Gastroesophageal sphincter (tissue), 4 donors: ENCODE data around the gene NFIX. TPM values are rescaled to one million over a fixed set of nuclear protein-coding genes. Genes with fewer than 3 reads are reported as not detected.
A peak's percentile ranks its signal among the peaks of the same experiment; 100 is the strongest.
"Not testable (repeated sequence)": the region's sequence is repeated elsewhere in the genome, so short reads cannot be mapped to it uniquely, and the experiment has no call there.

Experiments
- ATAC-seq: fragments of 150-250 bp; one replicate; pipeline ENCODE4 v1.9.1; 2016; ENCODE audit warnings: mild to moderate bottlenecking, moderate library complexity
- H3K27ac ChIP-seq, 4 donors: fragments of 200-600 bp; sonication (generic) in 3 of 4; 1 replicate in 3 of 4; 2 replicates in 1 of 4; pipeline ENCODE4 v1.5.1; 2016 to 2019
- H3K27me3 ChIP-seq: fragments of 200-600 bp; sonication (generic); one replicate; pipeline ENCODE4 v1.5.1; 2019
- H3K36me3 ChIP-seq, 2 donors: fragments of 200-600 bp; sonication (generic); one replicate each; pipeline ENCODE4 v1.5.1; 2019; ENCODE audit warnings: control low read depth in 1 of 2
- H3K4me1 ChIP-seq, 3 donors: fragments of 200-600 bp; sonication (generic); 1 replicate in 2 of 3; 2 replicates in 1 of 3; pipeline ENCODE4 v1.5.1; 2016 to 2019; ENCODE audit warnings: control low read depth in 2 of 3
- H3K4me3 ChIP-seq, 2 donors: fragments of 200-600 bp; sonication (generic); one replicate each; pipeline ENCODE4 v1.5.1; 2019; ENCODE audit warnings: mild to moderate bottlenecking in 1 of 2, moderate library complexity in 1 of 2
- H3K9me3 ChIP-seq, 3 donors: fragments of 200-600 bp; sonication (generic); one replicate each; pipeline ENCODE4 v1.5.1; 2017 to 2019; ENCODE audit warnings: control low read depth in 2 of 3
- CTCF ChIP-seq, 4 experiments: fragments of 200-600 bp in 2 of 4; fragments of 450-650 bp in 2 of 4; sonication (generic) in 1 of 4; IDR thresholded peaks; one replicate each; pipeline ENCODE4 v1.5.1; 2017 to 2019; ENCODE audit warnings: antibody characterized with exemption in 4 of 4, mild to moderate bottlenecking in 2 of 4, moderate library complexity in 2 of 4
- EP300 ChIP-seq: sonication (generic); formaldehyde crosslinking; IDR thresholded peaks from one replicate; pipeline ENCODE4 v1.6.1; 2017; ENCODE audit warnings: antibody characterized with exemption, mild to moderate bottlenecking
- POLR2A ChIP-seq, 2 donors: fragments of 450-650 bp; IDR thresholded peaks; one replicate each; pipeline ENCODE4 v1.6.1; 2017; ENCODE audit warnings: antibody characterized with exemption in 2 of 2, mild to moderate bottlenecking in 2 of 2, moderate library complexity in 1 of 2
- POLR2AphosphoS5 ChIP-seq: sonication (generic); formaldehyde crosslinking; IDR thresholded peaks from one replicate; pipeline ENCODE4 v1.6.1; 2017; ENCODE audit warnings: antibody characterized with exemption
- WGBS, 2 donors: methylation state at CpG; one replicate each; pipeline ENCODE4 v1.1.5; 2018; ENCODE audit warnings: low coverage in 1 of 2; 5-methylcytosine and 5-hydroxymethylcytosine counted together
- total RNA-seq, 4 donors: library from RNA; depleted of rRNA; stranded (reverse); fragments of >200 nt; gene quantifications; one replicate each; pipeline ENCODE4 v1.1.0, GENCODE V29; 2016

The NFIX gene
- total RNA-seq, 4 donors from 2014 or later: 44.7 to 145 (median 72.4) TPM

GRCh38 chr19:12946731-12947496, 48.4 kb upstream of the NFIX start:
- TF ChIP-seq POLR2AphosphoS5 (no peak), EP300 (no peak), CTCF (IDR thresholded peaks at IDR 0.05) (no peak), POLR2A (IDR thresholded peaks at IDR 0.05) (no peak)
- H3K27ac ChIP-seq: peak overlapping the region in 3 of 4 donors; percentile 94 to 97 (median 96)
- no peaks in the 10 kb centered on the region for H3K9me3 ChIP-seq
- H3K4me3 ChIP-seq: peak overlapping the region; percentile 96 to 99
- H3K36me3 ChIP-seq: peaks cover 0 to 75% of the 10 kb centered on the region in 2 donors
- no peaks in the 10 kb centered on the region for H3K27me3 ChIP-seq
- 51 to 62% methylated on average over 9 to 14 of the region's 14 CpGs for WGBS, 2 donors
- no peak for ATAC-seq
- H3K4me1 ChIP-seq: peaks cover 0 to 66% (median 13%) of the 10 kb centered on the region in 3 donors

DNA sequence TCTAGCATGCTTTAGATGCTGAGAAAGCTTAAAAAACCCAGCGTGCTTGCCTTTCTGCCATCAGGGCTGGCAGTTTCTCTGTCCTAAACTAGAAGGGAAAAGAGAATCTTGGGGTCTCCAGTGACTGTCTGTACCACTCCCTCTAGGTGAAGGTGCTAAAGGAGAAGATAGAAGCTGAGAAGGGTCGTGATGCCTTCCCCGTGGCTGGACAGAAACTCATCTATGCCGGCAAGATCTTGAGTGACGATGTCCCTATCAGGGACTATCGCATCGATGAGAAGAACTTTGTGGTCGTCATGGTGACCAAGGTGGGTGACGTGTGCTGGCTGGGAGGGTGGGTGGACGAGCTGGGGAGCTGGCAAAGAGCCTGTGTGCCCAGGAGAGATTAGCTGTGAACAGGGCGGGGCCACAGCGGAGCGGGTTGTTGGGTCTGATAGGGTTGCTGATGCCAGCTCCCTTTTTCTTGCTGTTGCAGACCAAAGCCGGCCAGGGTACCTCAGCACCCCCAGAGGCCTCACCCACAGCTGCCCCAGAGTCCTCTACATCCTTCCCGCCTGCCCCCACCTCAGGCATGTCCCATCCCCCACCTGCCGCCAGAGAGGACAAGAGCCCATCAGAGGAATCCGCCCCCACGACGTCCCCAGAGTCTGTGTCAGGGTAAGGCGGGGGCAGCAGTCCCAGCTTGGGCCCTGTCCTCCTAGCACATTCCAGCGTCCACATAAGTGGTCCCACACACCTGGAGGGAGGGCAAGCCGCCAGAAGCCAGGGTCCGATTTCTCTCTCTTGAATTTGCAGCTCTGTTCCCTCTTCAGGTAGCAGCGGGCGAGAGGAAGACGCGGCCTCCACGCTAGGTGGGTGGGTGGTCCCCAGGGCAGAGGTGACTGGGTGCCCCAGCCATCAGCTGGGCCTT, 47.3 kb upstream of the NFIX start:
- Histone ChIP-seq H3K27me3 (no peaks in the 10 kb centered on the region), H3K27ac (no peak overlapping the region), H3K36me3 (peaks cover 0 to 75% of the 10 kb centered on the region in 2 donors), H3K4me1 (peaks cover 0 to 66% (median 13%) of the 10 kb centered on the region in 3 donors), H3K9me3 (no peaks in the 10 kb centered on the region), H3K4me3 (no peak overlapping the region)
- WGBS, 2 donors: 68 to 78% methylated on average over 12 to 13 of the region's 28 CpGs
- TF ChIP-seq POLR2A (IDR thresholded peaks at IDR 0.05) (no peak), POLR2AphosphoS5 (no peak), CTCF (IDR thresholded peaks at IDR 0.05) (no peak), EP300 (no peak)
- no peak for ATAC-seq

DNA sequence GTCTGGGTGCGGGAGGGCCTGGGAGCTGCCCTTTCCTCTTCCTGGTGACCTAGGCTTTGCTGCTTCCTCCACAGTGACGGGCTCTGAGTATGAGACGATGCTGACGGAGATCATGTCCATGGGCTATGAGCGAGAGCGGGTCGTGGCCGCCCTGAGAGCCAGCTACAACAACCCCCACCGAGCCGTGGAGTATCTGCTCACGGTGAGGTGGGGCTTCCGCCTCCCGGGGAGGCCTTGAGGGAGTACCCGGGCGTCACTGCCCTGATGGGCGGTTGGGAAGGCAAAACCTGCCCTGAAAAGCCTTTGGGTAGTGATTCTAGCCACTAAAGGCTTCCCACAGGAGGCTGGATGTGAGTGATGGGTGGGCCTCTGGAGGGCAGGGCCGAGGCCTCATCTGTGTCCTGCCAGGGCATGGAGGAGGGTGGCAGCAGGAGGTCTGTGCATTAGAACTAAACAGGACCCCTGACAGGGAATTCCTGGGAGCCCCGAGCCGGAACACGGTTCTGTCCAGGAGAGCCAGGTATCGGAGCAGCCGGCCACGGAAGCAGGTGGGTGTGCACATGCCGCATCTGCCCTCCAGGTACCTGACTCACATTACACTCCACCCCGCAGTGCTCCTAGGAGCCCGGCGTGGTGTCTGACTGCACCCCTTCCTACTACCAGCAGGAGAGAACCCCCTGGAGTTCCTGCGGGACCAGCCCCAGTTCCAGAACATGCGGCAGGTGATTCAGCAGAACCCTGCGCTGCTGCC, 46.5 kb upstream of the NFIX start:
- ATAC-seq: no peak
- Histone ChIP-seq H3K9me3 (no peaks in the 10 kb centered on the region), H3K36me3 (peaks cover 0 to 75% of the 10 kb centered on the region in 2 donors), H3K27ac (no peak overlapping the region), H3K4me1 (peaks cover 0 to 66% (median 16%) of the 10 kb centered on the region in 3 donors), H3K27me3 (no peaks in the 10 kb centered on the region), H3K4me3 (no peak overlapping the region)
- WGBS, 2 donors: no CpG with 5 or more reads among the region's 30 CpGs
- TF ChIP-seq POLR2A (IDR thresholded peaks at IDR 0.05): no peak

GRCh38 chr19:12949363-12950283, 45.7 kb upstream of the NFIX start:
- TF ChIP-seq POLR2AphosphoS5 (no peak), POLR2A (IDR thresholded peaks at IDR 0.05) (no peak), EP300 (no peak), CTCF (IDR thresholded peaks at IDR 0.05) (no peak)
- Histone ChIP-seq H3K27me3 (no peaks in the 10 kb centered on the region), H3K4me3 (no peak overlapping the region), H3K36me3 (peaks cover 0 to 75% of the 10 kb centered on the region in 2 donors), H3K9me3 (no peaks in the 10 kb centered on the region), H3K27ac (no peak overlapping the region), H3K4me1 (peaks cover 0 to 66% (median 24%) of the 10 kb centered on the region in 3 donors)
- 69 to 78% methylated on average over 4 to 9 of the region's 16 CpGs for WGBS, 2 donors
- no peak for ATAC-seq

DNA sequence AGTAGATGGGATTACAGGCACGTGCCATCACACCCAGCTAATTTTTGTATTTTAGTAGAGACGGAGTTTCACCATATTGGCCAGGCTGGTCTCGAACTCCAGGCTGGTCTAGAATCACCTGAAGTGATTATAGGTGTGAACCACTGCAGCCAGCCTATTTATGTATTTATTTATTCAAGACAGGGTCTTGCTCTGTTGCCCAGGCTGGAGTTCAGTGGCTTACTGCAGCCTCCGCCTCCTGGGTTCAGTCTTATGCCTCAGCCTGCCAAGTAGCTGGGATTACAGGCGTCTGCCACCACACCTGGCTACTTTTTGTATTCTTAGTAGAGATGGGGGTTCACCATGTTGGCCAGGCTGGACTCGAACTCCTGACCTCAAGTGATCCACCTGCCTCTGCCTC, 43.2 kb upstream of the NFIX start:
- ATAC-seq, H3K9me3 ChIP-seq, H3K4me3 ChIP-seq, H3K27me3 ChIP-seq: not testable (repeated sequence)
- Histone ChIP-seq H3K36me3 (peaks cover 0 to 79% of the 10 kb centered on the region in 2 donors), H3K27ac (peak overlapping the region in 2 of 4 donors; percentile 68 to 71), H3K4me1 (peaks cover 0 to 71% (median 27%) of the 10 kb centered on the region in 3 donors)
- WGBS, 2 donors: 43 to 100% methylated on average over 1 of the region's 6 CpGs
